GM03348 (cell line): ENCODE measurements around the gene LRRC36.

Source experiments
- DNase-seq: peaks from one replicate; pipeline ENCODE4 v3.0.0; 2012; ENCODE audit warnings: low spot score

Gene LRRC36

GRCh38 chr16:67326472-67327309, at the start of gene LRRC36, which contains the start of gene KCTD19:
TSS of gene LRRC36 (plus strand) at chr16:67326815. CDS start at chr16:67326863, 48 bp downstream.
TSS of gene KCTD19 (minus strand) at chr16:67326741. CDS start at chr16:67326707, 34 bp downstream.
- peak; percentile 62 for DNase-seq

GRCh38 chr16:67277294-67277998, 49.2 kb upstream of the LRRC36 start:
- peak; percentile 95 for DNase-seq

GRCh38 chr16:67277999-67278772, 48.4 kb upstream of the LRRC36 start:
- peak; percentile 75 for DNase-seq

GRCh38 chr16:67278773-67279295, 47.8 kb upstream of the LRRC36 start:
- peak; percentile 52 for DNase-seq

GRCh38 chr16:67279296-67280089, 47.1 kb upstream of the LRRC36 start, which contains the start of gene PLEKHG4:
TSS of gene PLEKHG4 (plus strand) at chr16:67279532. CDS start at chr16:67280045, 513 bp downstream.
- DNase-seq, result peak; percentile 91

GRCh38 chr16:67280090-67281015, 46.3 kb upstream of the LRRC36 start:
- DNase-seq, result no peak

- no peak for DNase-seq
These were observed 44.8 kb upstream of the LRRC36 start for GRCh38 chr16:67281536-67282446.

GRCh38 chr16:67282447-67282805, 44.2 kb upstream of the LRRC36 start:
- no peak for DNase-seq

GRCh38 chr16:67283039-67283825, 43.4 kb upstream of the LRRC36 start:
- peak; percentile 34 for DNase-seq

GRCh38 chr16:67283826-67284555, 42.6 kb upstream of the LRRC36 start:
- DNase-seq, result no peak

GRCh38 chr16:67284699-67285646, 41.6 kb upstream of the LRRC36 start:
- DNase-seq, result peak; percentile 36

GRCh38 chr16:67286441-67287235, 40.0 kb upstream of the LRRC36 start:
- no peak for DNase-seq

- DNase-seq, result no peak
These were observed 38.7 kb upstream of the LRRC36 start for GRCh38 chr16:67287960-67288359.

- DNase-seq, result no peak
These were observed 35.2 kb upstream of the LRRC36 start for GRCh38 chr16:67291461-67291860.

GRCh38 chr16:67294171-67294757, 32.4 kb upstream of the LRRC36 start:
- no peak for DNase-seq
